NCI-H748 treated with DMSO at 0.1 percent for 48 hours (cell line): ENCODE measurements around the gene GOLPH3.
"Not testable (repeated sequence)": the region's sequence is repeated elsewhere in the genome, so short reads cannot be mapped to it uniquely, and the experiment has no call there.

Experiments
- DNase-seq: peaks from one replicate; lab custom pipeline; 2025; lab: John Stamatoyannopoulos, UW

GOLPH3 gene

DNA sequence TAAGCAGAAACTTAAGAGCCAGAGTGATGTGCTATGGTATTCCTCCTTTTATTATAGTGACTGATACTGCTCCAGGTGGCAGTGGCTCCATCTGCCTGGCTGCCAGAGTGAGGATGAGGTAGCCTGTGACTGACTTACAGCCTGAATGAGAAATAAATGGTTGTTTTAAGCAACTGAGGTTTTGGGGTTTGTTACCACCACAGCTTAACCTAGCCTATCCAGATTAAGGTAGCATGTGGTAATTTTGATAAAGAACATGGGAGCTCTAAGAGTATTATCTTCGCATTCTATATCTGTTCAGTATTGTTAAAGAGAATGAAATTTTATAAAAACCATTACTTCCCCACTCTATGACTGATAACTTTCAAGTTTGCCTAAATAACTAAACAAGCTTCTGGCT, 39.0 kb downstream of the GOLPH3 start:
- DNase-seq: no peak

DNA sequence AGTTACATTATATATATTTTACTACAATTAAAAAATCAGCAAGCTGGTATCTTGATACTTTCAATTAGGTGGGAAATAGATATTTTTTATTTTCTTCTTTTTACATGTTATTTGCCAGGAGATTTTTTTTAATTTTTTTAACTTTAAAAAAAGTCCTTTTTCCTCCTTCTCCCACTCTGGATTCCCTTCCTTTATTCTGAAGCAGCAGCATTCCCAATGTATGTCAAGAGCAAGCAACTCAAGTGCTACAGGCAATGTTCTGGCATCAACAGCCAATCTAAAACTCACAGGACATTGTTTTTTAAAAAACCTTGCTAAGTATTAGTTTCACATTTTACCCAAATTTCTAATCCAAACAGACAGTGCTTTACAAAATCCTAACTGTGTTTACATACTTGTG, 41.4 kb downstream of the GOLPH3 start:
- DNase-seq: no peak

DNA sequence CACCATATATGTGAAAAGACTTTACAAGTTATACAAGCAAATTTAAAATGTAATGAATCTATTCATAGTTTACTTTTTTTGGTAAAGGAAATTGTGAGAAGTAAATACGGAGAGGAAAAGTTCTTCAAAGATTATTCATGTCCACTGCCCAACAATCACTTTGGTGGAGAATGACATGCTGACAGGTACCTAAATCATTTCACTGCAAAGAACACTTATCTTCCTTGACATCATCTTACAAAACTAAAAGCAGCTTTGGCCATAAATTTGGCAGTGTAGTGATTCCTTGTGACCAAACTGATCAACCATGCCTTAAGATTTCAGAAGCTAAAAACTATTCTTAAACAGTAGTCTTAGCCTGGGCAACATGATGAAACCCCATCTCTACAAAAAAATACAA, 42.5 kb downstream of the GOLPH3 start:
- DNase-seq: no peak

DNA sequence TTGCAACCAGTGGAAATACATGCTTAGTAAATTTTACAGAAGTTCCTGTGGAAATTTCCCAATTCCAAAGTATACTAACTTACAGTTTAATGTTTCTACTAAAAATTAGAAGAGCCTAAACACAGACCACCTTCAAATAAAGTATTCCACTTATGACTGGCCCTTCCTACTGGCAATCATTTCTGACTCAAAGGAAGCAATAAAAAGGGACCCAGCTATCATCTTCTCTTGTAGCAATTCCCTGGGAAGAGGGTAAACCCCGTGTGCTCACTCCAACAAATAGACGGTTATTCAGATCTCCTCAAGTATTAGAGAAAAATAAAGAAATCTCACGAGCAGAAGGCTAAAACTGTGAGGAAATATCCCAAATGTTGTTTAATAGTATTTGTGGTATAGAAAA, 43.3 kb downstream of the GOLPH3 start:
- no peak for DNase-seq

DNA sequence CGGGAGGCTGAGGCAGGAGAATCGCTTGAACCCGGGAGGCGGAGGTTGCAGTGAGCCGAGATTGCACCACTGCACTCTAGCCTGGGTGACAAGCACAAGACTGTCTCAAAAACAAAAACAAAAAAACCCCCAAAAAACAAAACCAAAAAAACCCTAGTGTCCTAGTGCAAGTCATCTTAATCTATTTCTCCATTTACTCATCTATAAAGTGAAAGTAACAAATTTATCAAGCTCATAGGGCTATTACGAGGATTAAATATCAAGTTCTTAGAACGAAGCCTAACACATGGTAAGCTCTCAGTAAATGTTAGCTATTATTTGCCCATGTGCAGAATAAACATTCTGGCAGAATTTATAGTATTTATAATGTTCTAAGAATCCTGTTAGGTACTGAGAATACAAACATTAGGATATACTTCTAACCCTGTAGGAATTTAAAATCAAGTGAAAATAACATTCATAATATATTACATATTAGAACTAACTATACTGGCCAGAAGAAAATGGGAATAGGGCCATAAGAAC, 45.0 kb downstream of the GOLPH3 start:
- no peak for DNase-seq

DNA sequence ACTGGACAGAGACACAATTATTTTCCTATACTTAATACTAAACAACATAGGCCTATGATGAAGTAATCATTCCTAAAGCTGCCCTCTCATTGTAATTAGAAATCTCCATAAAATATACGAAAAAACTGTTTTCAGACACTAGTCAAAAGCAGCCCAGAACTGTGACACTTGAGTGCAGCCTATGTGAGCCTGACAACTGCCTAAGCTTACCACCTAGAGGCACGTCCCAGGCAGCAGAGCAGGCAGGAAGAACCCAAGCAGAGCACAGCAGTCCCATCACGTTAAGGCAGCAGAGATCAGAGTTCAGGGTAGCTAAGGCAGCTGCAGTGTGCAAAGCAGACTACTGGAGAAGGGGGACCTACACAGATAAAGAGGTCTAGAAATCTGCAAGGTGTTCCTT, 46.4 kb downstream of the GOLPH3 start:
- no peak for DNase-seq

DNA sequence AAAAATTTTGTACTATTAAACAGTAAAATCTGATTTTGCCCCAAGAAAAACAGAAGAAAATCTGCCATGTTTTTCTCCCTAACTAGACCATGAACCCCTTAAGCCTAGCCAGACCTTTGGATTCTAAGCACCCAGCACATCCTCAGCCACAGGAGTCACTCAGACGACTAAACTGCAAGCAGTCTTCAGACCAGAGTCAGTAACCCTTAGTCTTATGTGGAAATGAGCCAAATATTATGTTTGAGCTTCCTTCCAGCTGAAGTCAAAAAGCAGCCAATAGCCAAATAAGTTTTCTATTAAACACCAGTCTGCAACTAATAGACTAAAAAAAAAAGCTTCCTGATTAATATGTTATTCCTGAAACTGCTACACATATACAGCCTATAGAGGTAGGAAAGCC, 47.4 kb downstream of the GOLPH3 start:
- no peak for DNase-seq

DNA sequence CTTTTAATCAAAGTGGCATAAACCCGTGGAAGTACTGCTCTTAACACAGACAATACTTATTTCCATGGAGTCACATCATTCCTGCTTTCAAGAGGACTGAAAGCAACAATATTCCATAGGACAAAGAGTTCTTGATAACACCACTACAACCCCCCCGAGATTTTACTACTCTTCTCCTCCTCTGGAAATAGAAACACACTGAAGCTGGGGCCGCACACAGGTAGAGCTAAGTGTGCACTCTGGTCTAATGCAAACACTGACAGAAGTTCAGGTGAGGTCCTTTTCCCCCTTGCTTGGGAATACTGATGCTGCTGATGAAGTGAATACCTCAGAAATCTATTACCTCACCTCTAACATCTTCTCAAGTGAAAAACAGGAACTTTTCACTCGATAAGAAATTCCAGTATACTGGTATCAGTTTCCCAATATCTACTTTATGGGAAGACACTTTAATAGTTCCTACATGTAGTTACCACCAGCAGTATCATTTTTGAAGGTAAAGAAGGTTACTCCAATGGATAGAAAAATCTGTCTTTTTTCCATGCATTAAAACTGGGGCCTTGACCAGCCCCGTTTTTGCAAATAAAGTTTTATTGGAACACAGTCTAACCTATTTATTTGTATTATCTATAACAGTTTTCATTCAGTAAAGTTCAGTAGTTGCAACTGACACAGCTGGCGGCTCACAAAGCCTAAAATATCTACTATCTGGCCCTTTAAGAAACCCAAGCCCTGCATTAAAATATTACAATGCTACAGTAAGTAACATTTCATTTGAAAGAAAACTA, 50.0 kb downstream of the GOLPH3 start:
- DNase-seq: no peak

DNA sequence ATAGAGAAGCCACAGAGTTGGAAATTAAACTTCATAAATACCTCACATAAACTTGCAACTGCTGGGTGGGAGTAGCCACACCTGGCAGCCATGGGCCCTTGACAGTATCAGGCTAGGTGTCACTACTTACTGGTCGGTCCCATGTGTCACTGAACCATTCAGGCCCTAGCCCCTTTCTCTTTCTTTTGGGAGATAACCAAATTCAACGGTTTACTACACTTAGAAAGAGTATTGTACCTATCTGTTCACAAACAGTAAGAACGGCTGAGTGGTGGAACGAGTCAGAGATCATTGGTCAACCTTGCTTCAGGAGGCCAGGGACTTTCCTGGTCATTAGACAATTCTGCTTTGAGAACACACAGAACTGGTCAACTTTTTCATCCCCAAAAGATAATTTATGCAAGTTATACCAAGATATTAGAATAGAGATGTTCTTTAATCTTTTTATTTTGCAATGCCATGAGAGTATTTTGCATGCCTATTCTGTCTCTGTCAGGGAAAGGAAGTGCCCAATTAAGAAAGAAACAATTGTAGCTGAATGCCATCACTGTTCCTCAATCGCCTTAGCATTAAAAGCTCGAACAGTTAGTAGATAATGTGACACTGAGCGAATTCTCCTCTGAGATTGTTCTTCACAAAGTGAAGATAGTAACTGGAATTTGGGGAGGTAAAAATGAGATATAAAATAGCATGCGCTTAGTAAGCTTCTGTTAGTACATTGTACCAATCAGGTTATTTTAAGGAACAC, 50.9 kb downstream of the GOLPH3 start:
- DNase-seq: no peak

DNA sequence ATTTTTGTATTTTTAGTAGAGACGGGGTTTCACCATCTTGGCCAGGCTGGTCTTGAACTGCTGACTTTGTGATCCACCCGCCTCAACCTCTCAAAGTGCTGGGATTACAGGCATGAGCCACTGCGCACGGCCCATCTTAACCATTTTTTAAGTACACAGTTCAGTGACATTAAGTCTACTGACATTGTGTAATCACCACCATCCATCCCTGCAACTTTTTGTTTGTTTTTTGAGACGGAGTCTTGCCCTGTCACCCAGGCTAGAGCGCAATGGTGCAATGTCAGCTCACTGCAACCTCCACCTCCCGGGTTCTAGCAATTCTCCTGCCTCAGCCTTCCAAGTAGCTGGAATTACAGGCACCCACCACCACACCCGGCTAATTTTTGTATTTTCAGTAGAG, 55.2 kb downstream of the GOLPH3 start:
- not testable (repeated sequence) for DNase-seq

DNA sequence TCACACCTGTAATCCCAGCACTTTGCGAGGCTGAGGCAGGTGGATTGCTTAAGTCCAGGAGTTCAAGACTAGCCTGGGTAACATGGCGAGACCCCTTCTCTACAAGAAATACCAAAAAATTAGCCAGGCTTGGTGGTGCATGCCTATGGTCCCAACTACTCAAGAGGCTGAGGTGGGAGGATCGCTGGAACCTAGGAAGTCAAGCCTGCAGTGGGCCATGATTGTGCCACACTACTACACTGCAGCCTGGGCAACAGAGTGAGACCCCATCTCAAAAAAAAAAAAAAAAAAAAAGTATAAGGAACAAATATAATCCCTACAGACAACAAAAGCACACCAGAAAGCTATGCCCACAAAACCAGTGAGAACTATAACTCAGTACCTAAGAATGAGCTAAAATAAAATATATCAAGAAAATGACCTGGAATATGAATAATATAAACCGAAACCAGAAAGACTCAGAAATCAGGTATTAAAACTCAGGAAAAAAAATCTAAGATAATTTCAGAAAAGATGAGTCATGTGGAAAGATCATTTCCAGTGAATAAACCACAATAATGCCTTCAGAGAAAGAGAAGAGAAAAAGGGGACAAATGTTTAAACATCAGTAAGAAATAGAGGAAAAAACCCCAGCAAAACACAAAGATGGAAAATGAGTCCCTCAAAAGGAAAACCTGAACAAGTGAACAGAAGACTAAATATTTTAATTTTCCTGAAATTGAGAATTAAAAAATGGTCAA, 57.4 kb downstream of the GOLPH3 start:
- no peak for DNase-seq

DNA sequence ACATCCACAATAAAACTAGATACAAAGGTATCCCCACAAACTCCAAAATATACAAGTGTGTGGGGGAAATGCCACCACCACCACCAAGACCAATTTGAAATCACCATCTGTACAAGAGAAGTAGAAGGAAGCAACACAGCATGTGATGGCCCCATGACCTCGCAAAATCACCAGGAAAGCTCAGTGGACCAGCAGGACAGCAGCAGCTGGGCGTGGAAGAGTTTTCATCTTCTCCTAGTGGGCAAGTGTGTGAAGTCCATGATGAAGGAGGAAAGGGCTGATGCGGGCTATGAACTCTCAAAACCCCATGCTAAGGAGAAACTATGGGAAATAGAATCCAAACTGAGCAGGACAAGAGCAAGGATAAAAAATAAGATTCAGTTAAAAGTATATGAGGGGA, 58.1 kb downstream of the GOLPH3 start:
- no peak for DNase-seq

DNA sequence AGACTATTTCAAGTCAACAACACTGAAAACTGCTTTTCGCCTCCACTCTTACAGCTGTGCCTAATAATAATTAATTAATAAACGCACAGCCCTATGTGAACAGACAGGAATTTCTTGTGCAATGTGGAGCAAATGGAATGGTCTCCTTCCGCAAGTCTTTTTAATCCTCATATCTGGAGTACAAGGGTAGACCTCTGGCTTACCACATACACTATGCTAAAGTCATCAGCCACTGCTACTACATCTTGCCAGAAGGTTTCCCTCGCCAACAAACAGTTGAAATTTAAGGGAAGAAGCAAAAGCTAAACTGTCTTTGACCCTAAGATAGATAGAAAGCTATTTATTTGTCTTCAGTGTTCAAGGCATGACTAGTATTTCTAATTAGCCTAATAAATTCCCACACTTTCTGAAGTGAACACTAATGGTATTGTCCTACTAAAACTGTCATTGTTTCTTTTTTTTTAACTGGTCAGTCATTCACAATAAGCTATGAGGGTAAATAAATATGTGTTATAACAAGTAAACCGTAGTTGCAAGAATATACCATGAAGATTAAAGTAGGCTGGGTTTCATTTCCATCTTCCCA, 63.9 kb downstream of the GOLPH3 start:
- DNase-seq: no peak

DNA sequence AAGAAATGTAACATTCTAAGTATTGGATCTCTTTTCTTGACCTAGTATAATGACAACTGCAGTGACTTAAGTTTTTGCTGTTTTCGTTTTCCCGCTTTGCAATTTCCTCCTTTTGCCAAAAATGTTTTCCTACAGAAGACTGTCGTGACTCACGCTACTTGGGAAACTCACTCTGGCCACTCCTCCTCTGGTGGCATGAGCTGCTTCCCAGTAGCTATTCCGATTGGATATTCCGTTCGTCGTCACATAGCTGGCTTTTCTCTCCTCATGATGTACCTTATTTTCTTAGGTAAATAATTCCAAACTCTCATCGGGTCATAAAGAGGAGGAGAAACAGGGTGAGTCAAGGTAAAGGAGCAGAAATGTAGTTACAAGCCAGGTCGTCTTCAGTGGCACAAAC, 64.9 kb downstream of the GOLPH3 start:
- no peak for DNase-seq

DNA sequence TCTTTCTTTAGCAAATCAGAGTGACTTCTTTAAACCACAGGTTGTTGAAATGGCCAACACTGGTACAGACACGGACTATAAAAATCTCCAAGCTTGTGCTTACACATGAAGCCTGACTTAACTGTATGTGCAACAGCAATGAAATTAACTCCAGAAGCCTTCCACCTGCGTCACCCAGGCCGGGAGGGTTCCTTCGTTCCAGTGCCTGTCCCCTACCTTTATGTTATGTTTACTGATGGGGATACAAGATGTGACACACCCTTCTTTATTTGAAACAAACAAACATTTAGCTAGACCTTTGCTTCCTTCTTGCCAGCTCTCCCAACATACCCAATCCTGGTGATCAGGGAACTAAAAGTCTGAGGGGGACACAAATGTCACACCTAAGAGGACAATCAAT, 66.0 kb downstream of the GOLPH3 start:
- DNase-seq: no peak

DNA sequence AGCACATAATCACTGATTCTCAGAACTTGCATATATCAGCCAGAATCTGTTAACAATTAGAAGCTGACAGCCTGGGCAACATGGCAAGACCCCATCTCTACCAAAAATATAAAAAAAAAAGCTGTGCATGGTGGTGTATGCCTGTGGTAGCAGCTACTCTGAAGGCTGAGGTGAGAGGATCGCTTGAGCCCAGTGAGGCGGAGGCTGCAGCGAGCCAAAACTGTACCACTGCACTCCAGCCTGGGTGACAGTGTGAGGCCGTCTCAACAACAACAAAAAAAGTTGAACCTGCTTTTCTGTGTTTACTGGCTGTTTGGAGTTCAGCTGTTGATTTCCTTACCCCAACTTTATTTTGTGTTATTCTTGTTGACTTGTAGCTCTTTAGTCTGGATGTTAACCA, 66.8 kb downstream of the GOLPH3 start:
- no peak for DNase-seq

DNA sequence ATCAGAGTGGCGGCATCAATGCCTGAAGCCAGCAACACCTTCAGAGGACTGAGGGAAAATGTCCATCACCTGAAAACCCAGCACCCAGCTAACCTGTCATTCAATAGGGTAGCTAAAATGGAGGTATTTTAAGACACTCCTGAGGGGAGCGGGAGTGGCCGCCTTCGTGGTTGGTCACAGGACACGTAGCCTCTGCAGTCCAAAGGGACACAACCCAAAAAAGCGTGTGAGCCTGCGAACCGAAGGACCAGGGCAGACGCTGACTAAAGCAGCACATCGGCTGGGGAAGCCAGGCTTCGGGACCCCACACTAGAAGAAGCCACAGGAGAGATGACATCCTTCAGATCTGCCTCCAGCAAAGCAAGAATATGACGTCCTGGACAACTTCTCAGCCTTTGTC, 70.6 kb downstream of the GOLPH3 start:
- no peak for DNase-seq

DNA sequence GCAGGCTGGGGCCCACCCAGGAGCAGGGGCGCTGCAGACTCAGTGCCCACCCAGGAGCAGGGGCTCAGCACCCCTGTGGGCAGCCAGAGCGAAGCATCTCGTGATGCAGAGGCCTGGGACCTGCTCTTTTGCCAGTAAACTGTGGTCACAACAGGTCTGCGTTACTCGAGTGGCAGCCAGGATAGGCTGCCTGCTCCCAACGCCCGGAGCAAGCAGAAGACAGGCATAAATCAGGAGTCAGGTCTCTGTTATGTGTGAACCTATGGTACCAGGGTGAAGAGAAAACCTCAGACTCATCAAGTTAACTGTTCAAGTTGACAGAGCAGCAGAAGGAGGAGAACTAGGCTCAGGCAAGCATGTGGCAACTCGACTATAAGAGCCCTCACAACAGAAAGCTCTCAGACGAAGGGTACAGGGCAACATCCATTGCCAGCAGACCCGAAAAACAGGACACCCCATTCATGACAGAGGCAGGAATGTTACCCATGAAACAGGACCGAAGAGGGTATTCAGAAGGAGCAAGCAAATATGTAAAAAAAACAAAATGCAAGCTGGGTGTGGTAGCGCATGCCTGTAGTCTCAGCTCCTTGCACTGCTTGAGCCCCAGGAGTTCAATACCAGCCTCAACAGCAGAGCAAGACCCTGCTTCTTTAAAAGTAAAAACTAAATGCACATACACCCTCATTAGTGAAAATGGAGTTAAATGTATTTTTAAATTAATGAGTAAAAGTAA, 71.7 kb downstream of the GOLPH3 start:
- DNase-seq: no peak

DNA sequence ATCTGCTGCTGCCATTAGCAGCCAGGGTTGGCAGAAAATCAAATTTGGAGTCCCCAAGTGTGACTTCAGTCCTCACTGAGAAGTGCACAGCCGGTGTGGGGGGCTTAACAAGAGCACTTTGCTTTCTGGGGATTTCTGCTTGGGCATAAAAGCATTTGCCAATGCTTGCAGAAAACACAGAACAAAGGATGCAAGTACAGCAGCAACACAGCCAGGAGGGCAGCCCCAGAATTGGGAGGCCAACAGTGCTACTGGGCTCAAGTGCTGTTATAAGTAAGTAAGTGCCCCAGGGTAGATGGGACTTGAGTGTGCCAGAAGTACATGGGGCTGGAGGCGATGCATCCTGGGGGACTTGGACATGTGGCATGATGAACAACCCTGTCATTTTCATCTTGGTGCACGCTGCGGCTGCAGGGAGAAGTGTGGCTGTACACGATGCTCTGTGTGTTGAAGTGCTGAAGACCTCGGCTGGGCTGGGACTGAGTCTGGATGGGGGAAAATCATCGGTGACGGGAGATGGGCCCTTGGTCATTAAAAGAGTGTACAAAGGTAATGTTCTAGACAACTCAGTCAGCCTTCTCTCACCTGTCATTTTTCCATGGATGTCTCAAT, 73.3 kb downstream of the GOLPH3 start:
- DNase-seq: no peak

DNA sequence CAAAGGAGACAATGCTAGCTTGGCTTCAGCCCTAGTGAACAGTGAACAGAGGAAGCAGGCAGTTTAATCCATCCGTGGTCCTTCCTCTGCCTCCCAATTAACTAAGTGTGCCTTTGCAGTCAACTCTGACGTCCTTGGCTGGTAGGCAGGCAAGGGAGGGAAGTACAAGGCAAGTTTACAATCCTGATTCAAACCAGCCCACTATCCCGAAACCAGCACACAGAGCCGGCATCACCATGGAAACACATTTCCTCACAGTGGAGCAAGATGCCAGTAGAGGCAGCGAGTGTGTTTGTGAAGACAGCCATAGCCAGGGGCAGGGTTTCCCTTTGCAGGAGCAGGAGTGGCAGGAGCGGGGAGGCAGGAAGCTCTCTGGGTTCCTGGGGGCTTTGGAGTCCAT, 73.9 kb downstream of the GOLPH3 start:
- no peak for DNase-seq

DNA sequence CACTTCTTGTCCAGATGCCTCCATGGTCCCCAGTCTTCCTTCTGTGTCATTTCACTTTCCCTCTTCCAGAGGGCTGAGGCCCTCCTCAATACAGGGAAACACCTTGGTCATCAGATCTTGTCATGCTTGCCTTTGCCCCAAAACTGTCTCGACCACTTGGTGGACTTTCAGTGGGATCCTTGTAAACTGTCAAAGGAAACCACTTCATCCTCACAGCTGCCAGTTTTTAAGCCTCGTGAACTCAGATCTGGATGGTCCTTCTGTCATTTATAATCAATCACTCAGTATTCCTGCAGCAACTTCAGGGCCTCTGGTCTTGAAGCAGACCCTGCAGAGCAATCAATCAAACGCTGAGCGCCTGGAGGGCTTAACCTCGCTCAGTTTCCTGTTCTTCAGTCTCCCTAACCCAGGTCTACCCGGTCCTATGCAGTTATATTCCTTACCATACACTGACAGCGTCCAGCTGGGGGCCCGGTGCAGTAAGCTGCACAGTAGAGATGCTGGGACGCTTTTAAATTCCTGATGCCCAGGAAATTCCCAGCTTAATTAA, 74.6 kb downstream of the GOLPH3 start:
- no peak for DNase-seq
